Endodermal cell (in vitro differentiated cells): ENCODE results near the gene SMC1B. TPM values are rescaled to one million over a fixed set of nuclear protein-coding genes. Genes with fewer than 3 reads are reported as not detected.

ENCODE experiments used
- DNase-seq: peaks from one replicate; pipeline ENCODE4 v3.0.0-alpha.2; 2017
- H3K27ac ChIP-seq: 2 replicates; pipeline ENCODE4 v1.5.1; 2013; ENCODE audit warnings: mild to moderate bottlenecking, low read depth, low read length, moderate library complexity
- H3K27me3 ChIP-seq: 2 replicates; pipeline ENCODE4 v1.6.1; 2013; ENCODE audit warnings: mild to moderate bottlenecking, low read length, moderate library complexity; ENCODE audit not compliant: insufficient read depth, control insufficient read depth, poor library complexity, severe bottlenecking
- H3K36me3 ChIP-seq: 2 replicates; pipeline ENCODE4 v1.7.0; 2013; ENCODE audit warnings: mild to moderate bottlenecking, low read length, moderate library complexity; ENCODE audit not compliant: control insufficient read depth, insufficient read depth
- H3K4me1 ChIP-seq: one replicate; pipeline ENCODE4 v1.7.0; 2013; ENCODE audit warnings: low read length; ENCODE audit not compliant: control insufficient read depth, insufficient read depth
- H3K4me3 ChIP-seq: 2 replicates; pipeline ENCODE4 v1.5.1; 2013; ENCODE audit warnings: mild to moderate bottlenecking, low read length, moderate library complexity
- H3K9ac ChIP-seq: 2 replicates; pipeline ENCODE4 v1.6.1; 2013; ENCODE audit warnings: mild to moderate bottlenecking, low read length, moderate library complexity; ENCODE audit not compliant: poor library complexity, severe bottlenecking; ENCODE audit errors: extremely low read depth
- H3K9me3 ChIP-seq: 2 replicates; pipeline ENCODE4 v1.6.1; 2013; ENCODE audit warnings: mild to moderate bottlenecking, low read length, moderate library complexity; ENCODE audit not compliant: control insufficient read depth
- H3K27ac Mint-ChIP-seq: 2 replicates; pipeline ENCODE4 v1.8.0; 2020; ENCODE audit warnings: mixed read lengths
- H3K27me3 Mint-ChIP-seq: 2 replicates; pipeline ENCODE4 v1.8.0; 2021; ENCODE audit warnings: mild to moderate bottlenecking, mixed read lengths; ENCODE audit not compliant: insufficient read depth
- H3K36me3 Mint-ChIP-seq: 2 replicates; pipeline ENCODE4 v1.8.0; 2020; ENCODE audit warnings: low read depth, mixed read lengths
- H3K4me1 Mint-ChIP-seq: 2 replicates; pipeline ENCODE4 v1.8.0; 2020; ENCODE audit warnings: mixed read lengths
- H3K4me3 Mint-ChIP-seq: 2 replicates; pipeline ENCODE4 v1.8.0; 2020; ENCODE audit warnings: mild to moderate bottlenecking, moderate library complexity, mixed read lengths
- H3K9me3 Mint-ChIP-seq: 2 replicates; pipeline ENCODE4 v1.8.0; 2020; ENCODE audit warnings: mild to moderate bottlenecking, mixed read lengths
- CTCF ChIP-seq: fragments of 200-600 bp; sonication (generic); conservative IDR thresholded peaks from 2 replicates; pipeline ENCODE4 v1.5.0; 2021; ENCODE audit warnings: antibody characterized with exemption, mild to moderate bottlenecking
- WGBS, 2 experiments: methylation state at CpG; one replicate each; pipeline versions ENCODE4 v1.1.5 to v1.1.7; 2013; ENCODE audit warnings: missing lambda C conversion rate in 2 of 2, mixed read lengths in 1 of 2; ENCODE audit not compliant: insufficient coverage in 1 of 2, insufficient read length in 1 of 2; 5-methylcytosine and 5-hydroxymethylcytosine counted together
- total RNA-seq, 2 donors: library from RNA; stranded (reverse); fragmentation: NEBNext Ultra II Directional in 1 of 2; extraction: Animal tissue kit (Norgen Biotek cat#: 25700) in 1 of 2; gene quantifications; 2 replicates in 1 of 2; 3 replicates in 1 of 2; pipeline ENCODE4 v1.2.1, GENCODE V29; 2021

The SMC1B gene
- total RNA-seq, 2 donors from 2014 or later: 0.11 TPM; not detected in 1

- Histone ChIP-seq H3K27ac (no peak overlapping the region), H3K36me3 (peaks cover 15% of the 10 kb centered on the region), H3K27me3 (no peaks in the 10 kb centered on the region), H3K9ac (peak overlapping the region; percentile 71), H3K4me3 (peak overlapping the region; percentile 94), H3K9me3 (no peaks in the 10 kb centered on the region), H3K4me1 (peaks cover 6% of the 10 kb centered on the region)
- H3K9me3 Mint-ChIP-seq: no peaks in the 10 kb centered on the region
- peak overlapping the region; percentile 33 for H3K27ac Mint-ChIP-seq
- WGBS, 2 experiments: 6% methylated on average over 25 to 33 of the region's 33 CpGs
- peak; percentile 64 for DNase-seq
- peaks cover 48% of the 10 kb centered on the region for H3K4me1 Mint-ChIP-seq
- peak overlapping the region; percentile 79 for H3K4me3 Mint-ChIP-seq
- peaks cover 16% of the 10 kb centered on the region for H3K36me3 Mint-ChIP-seq
- peaks cover 3% of the 10 kb centered on the region for H3K27me3 Mint-ChIP-seq
- no peak for TF ChIP-seq CTCF
These were observed 102.9 kb downstream of the SMC1B start for GRCh38 chr22:45310331-45310976.

- Mint-ChIP-seq H3K9me3 (no peaks in the 10 kb centered on the region), H3K4me3 (peak within 1 kb of the TSS; percentile 79), H3K36me3 (peaks cover 16% of the 10 kb centered on the region), H3K27me3 (peaks cover 3% of the 10 kb centered on the region), H3K27ac (peak within 1 kb of the TSS; percentile 97), H3K4me1 (peaks cover 45% of the 10 kb centered on the region)
- no peak for TF ChIP-seq CTCF
- DNase-seq: peak; percentile 99
- H3K9ac ChIP-seq: peak within 1 kb of the TSS; percentile 71
- peak within 1 kb of the TSS; percentile 14 for H3K27ac ChIP-seq
- peak within 1 kb of the TSS; percentile 94 for H3K4me3 ChIP-seq
- H3K27me3 ChIP-seq: no peaks in the 10 kb centered on the region
- WGBS, 2 experiments: 1 to 13% methylated on average over 13 to 95 of the region's 95 CpGs
- no peaks in the 10 kb centered on the region for H3K9me3 ChIP-seq
- peaks cover 7% of the 10 kb centered on the region for H3K36me3 ChIP-seq
- peaks cover 4% of the 10 kb centered on the region for H3K4me1 ChIP-seq
These were observed 103.8 kb downstream of the SMC1B start, which contains the start of gene FAM118A for GRCh38 chr22:45309422-45310227. Gene FAM118A, plus strand, starts transcription at chr22:45309934. Its CDS starts 12,446 bp downstream, at chr22:45322380.

GRCh38 chr22:45308957-45309421 lies 104.4 kb downstream of the SMC1B start:
- peak; percentile 61 for DNase-seq
- TF ChIP-seq CTCF: no peak
- H3K9ac ChIP-seq: peak overlapping the region; percentile 16

More at GRCh38 chr22:45308957-45309421, 104.4 kb downstream of the SMC1B start:
- Histone ChIP-seq H3K9me3 (no peaks in the 10 kb centered on the region), H3K27ac (no peak overlapping the region), H3K27me3 (no peaks in the 10 kb centered on the region), H3K36me3 (peaks cover 7% of the 10 kb centered on the region), H3K4me1 (peaks cover 3% of the 10 kb centered on the region), H3K4me3 (peak overlapping the region; percentile 44)
- Mint-ChIP-seq H3K4me3 (peak overlapping the region; percentile 79), H3K36me3 (peaks cover 16% of the 10 kb centered on the region), H3K4me1 (peaks cover 39% of the 10 kb centered on the region), H3K27me3 (peaks cover 3% of the 10 kb centered on the region), H3K9me3 (no peaks in the 10 kb centered on the region), H3K27ac (peak overlapping the region; percentile 97)
- WGBS, 2 experiments: 73 to 85% methylated on average over 25 of the region's 25 CpGs
